HG03558 (cell line): Measurements from ENCODE around the gene IGSF11.
"Not testable (repeated sequence)": the region's sequence is repeated elsewhere in the genome, so short reads cannot be mapped to it uniquely, and the experiment has no call there.

Source experiments
- ATAC-seq: cut with Tn5 transposase; IDR thresholded peaks from one replicate; pipeline ENCODE4 v1.9.1; 2021; ENCODE audit warnings: moderate number of reproducible peaks; ENCODE audit not compliant: unreplicated experiment; ENCODE audit errors: extremely low read depth

Gene IGSF11, protein sequence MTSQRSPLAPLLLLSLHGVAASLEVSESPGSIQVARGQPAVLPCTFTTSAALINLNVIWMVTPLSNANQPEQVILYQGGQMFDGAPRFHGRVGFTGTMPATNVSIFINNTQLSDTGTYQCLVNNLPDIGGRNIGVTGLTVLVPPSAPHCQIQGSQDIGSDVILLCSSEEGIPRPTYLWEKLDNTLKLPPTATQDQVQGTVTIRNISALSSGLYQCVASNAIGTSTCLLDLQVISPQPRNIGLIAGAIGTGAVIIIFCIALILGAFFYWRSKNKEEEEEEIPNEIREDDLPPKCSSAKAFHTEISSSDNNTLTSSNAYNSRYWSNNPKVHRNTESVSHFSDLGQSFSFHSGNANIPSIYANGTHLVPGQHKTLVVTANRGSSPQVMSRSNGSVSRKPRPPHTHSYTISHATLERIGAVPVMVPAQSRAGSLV

DNA sequence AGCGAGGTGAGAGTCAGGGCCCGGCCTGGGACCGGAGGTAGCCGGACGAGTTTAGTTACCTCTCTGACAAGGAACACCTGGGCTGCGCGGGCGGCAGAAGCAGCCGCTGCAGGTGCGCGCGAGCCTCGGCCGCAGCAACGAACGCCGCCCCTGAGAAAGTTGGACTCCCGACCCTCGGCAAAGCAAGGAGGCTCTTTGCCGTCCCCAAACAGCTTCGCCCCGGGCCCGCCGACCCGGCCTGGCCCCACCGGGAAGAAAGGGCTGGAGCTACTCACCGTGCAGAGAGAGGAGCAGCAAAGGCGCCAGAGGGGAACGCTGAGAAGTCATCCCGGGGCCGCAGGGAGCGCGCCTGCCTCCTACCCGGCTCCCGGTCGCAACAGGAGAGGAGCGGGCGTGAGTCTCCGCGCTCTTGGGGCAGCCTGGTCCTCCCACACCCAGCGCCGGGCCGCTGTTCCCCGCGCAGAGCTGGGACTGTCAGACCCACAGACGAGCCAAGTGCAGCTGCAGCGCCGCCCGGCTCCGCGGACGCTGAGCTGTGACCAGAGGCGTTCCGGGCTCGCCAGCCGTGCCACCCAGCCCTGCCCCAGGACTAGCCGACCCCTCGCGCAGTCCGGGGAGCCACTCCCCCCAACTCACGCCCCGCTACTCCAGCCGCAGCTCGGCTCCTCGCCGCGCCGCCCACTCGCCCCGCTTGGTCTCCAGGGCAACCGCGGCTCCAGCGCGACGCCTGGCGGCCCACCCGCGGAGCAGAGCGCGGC lies at the start of gene IGSF11:
IGSF11 (minus strand) TSS at position 591 of the 758 bp plus-strand sequence; CDS start at position 327, 264 bp downstream.
- ATAC-seq = peak; percentile 80

- ATAC-seq = no peak
Observed at GRCh38 chr3:119080364-119080763, 45.7 kb upstream of the IGSF11 start.

- ATAC-seq = no peak
Observed at GRCh38 chr3:119073258-119074001, 38.8 kb upstream of the IGSF11 start.

DNA sequence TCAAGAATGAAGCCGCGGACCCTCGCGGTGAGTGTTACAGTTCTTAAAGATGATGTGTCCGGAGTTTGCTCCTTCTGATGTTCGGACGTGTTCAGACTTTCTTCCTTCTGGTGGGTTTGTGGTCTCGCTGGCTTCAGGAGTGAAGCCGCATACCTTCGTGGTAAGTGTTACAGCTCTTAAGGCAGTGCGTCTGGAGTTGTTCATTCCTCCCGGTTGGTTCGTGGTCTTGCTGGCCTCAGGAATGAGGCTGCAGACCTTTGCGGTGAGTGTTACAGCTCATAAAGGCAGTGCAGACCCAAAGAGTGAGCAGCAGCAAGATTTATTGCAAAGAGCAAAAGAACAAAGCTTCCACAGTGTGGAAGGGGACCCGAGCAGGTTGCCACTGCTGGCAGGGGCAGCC lies 37.8 kb upstream of the IGSF11 start:
- not testable (repeated sequence) for ATAC-seq

- no peak for ATAC-seq
Observed at GRCh38 chr3:119069725-119070124, 35.1 kb upstream of the IGSF11 start.

DNA sequence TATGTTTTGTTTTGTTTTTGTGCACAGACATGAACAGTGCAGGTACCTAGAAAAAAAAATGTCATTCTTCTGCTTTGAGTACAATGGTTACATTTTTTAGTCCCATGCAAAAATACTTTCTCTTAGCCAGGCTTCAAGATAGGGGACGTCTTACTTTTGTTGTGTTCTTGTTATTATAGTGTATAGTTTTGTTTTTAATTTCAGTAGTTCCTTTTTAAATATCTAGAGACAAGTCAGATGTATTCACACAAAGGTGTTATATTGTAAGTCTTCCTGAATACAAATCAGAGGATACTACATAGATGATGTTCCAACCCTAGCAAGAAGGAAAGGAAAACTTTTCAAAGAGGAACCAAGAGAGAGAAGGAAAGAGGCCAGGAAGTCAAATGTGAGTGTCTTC lies 28.8 kb upstream of the IGSF11 start:
- no peak for ATAC-seq

- no peak for ATAC-seq
Observed at GRCh38 chr3:119062892-119063291, 28.2 kb upstream of the IGSF11 start.

GRCh38 chr3:119044593-119044992 lies 9.9 kb upstream of the IGSF11 start:
- no peak for ATAC-seq

- ATAC-seq = no peak
Observed at GRCh38 chr3:119042162-119042561, 7.5 kb upstream of the IGSF11 start.

DNA sequence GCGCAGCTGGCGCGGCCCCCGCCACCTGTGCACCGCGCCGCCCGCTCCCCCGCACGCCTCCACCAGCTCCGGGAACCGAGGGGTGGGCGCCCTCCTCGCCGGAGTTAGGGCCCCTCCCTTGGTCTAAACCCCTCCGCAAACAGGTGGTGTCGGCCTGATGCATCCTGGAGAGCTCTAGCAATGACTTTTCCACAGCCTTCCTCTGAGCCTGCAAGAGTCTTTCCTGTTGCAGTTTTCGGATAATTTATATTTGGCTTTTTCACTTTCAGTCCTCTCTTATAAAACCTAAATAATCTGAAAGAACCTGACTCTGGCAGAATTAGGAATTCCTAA lies 334 bp upstream of the IGSF11 start:
- no peak for ATAC-seq

GRCh38 chr3:119033393-119034255 lies 1.0 kb downstream of the IGSF11 start:
- ATAC-seq = no peak

DNA sequence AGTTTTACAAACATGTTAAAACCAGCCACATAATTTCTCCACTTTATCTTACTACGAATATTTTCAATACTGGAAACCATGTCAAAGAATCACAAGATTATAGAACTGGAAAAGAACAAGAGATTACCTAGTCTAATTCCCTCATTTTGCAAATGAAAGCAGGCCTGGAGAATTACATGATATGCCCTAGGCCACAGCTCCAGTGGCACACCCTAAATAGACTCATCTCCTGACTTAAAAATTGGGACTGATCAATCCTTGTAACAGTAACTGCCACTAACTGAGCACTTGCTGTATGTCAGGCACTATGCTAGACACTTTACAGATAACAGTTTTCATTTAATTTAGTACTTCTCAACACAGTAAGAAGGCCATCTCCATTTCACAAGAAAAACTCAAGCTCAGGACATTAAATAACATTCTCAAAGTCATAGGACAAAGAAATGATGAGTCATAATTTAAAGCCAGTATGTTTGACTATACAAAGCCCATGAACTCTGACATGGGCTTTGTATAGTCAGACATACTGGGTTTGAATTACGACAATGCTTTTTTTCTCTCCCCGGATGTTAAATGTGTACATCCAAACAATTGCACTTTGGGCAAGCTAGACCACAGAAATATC lies 9.4 kb downstream of the IGSF11 start:
- no peak for ATAC-seq

GRCh38 chr3:119019767-119020518 lies 14.7 kb downstream of the IGSF11 start:
- ATAC-seq = no peak

- no peak for ATAC-seq
Observed at GRCh38 chr3:119018690-119019463, 15.8 kb downstream of the IGSF11 start.

GRCh38 chr3:119015942-119016341 lies 18.7 kb downstream of the IGSF11 start:
- no peak for ATAC-seq

DNA sequence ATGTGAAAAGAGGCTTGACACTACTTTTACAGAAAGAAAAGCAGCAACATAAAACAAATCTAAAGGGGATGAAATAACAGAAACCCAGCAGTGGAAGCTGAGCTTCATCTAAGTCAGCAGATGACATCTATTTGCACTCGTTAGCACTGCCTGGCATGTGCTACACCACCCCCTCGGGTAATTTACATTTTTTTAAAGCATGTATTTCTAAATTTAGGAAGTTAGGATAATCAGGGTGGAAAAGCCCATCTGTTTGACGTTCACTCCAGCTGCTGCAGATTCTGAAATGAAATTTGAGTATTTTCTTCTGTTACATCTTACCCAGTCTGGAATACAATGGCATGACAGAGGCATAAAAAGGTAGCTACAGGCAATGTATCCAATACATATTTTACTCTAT lies 20.7 kb downstream of the IGSF11 start:
- ATAC-seq = no peak

GRCh38 chr3:119011528-119011927 lies 23.1 kb downstream of the IGSF11 start:
- no peak for ATAC-seq

DNA sequence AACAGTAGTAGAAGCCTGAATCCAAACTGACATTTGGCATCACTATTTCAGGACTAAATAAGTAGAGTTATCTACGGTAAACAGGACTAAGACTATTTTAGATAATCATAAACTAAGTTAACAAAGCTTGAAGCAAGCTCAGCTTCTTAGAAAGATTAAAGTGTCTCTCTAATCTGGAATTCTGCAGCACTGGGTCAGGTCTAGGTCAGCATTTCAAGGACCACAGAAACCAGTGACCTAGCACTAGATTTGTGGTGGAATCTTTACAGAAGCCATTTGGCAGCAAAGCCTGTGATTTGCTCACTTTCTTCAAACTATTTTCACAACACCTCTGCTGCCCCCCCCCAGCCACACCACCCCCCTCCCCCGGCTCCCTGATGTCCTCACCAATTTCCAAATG lies 37.5 kb downstream of the IGSF11 start:
- ATAC-seq = no peak
